GM12878 (cell line): ENCODE measurements around the gene ARPP21.

Source experiments
- NR2C2 ChIP-seq: IDR thresholded peaks from 2 replicates; pipeline ENCODE4 v1.6.1; 2011; ENCODE audit warnings: borderline replicate concordance, low read depth; ENCODE audit not compliant: control insufficient read depth, insufficient read length
- TF ChIP-seq, protein P1 (sequence below): IDR thresholded peaks from 2 replicates; pipeline ENCODE4 v1.6.1; 2011; ENCODE audit warnings: borderline replicate concordance, low read depth, mild to moderate bottlenecking, moderate library complexity, mixed read lengths, low read length; ENCODE audit not compliant: insufficient read depth; ENCODE audit errors: extremely low read length

DNA sequence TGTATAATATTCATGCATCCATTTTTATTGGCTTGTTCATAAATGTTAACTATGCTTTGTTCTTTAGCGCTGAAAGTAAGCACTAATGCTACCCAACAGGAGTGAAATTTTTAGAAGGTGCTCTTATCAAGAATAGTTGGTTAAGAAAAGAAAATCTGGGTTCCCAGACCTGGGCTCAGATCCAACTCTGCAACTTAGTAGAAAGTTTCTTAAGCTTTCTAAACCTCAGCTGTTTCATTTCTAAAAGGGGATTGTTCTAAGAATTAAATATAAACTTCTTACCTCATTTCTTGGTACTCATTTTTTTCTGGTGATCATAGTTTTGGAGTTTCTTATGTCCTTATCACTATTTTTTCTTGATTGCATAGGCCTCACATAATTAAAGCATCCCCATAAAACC is 12.1 kb downstream of the ARPP21 start:
- TF ChIP-seq NR2C2 = no peak
- TF ChIP-seq, protein P1, sequence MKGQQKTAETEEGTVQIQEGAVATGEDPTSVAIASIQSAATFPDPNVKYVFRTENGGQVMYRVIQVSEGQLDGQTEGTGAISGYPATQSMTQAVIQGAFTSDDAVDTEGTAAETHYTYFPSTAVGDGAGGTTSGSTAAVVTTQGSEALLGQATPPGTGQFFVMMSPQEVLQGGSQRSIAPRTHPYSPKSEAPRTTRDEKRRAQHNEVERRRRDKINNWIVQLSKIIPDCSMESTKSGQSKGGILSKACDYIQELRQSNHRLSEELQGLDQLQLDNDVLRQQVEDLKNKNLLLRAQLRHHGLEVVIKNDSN = no peak
